ENCODE data around the gene TMPRSS11F.

DNA sequence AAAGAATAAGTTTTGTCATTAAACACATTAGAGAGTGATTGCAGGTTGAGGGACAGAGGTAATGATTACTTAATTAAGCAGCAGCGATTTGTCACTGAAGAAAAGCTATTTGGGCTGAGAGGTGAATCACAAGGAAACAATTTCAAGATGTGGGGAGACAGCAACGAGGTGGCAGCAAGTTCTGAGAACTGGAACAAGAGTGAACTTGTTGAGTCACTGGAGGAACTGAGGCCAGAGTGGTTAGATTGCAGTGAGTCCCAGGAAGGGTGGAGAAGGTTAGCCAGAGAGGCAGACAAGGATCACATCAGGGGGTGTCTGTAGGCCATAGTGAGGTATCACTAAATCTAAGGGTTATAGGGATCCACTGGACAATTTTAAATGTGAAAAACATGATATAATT, 108.5 kb downstream of the TMPRSS11F start:
- TF ChIP-seq, protein P1, sequence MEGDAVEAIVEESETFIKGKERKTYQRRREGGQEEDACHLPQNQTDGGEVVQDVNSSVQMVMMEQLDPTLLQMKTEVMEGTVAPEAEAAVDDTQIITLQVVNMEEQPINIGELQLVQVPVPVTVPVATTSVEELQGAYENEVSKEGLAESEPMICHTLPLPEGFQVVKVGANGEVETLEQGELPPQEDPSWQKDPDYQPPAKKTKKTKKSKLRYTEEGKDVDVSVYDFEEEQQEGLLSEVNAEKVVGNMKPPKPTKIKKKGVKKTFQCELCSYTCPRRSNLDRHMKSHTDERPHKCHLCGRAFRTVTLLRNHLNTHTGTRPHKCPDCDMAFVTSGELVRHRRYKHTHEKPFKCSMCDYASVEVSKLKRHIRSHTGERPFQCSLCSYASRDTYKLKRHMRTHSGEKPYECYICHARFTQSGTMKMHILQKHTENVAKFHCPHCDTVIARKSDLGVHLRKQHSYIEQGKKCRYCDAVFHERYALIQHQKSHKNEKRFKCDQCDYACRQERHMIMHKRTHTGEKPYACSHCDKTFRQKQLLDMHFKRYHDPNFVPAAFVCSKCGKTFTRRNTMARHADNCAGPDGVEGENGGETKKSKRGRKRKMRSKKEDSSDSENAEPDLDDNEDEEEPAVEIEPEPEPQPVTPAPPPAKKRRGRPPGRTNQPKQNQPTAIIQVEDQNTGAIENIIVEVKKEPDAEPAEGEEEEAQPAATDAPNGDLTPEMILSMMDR (IDR thresholded peaks at IDR 0.05; ENCODE audit: borderline replicate concordance, extremely low read depth, low read length, poor library complexity, severe bottlenecking) = no peak
- no peak for TF ChIP-seq EZH2 (IDR thresholded peaks at IDR 0.05; ENCODE audit: borderline replicate concordance, low read depth, low read length, severe bottlenecking)
